Vagina (tissue), 2 donors: ENCODE data around the gene ABCC3. TPM values are rescaled to one million over a fixed set of nuclear protein-coding genes. Genes with fewer than 3 reads are reported as not detected.

Experiments used
- DNase-seq, 2 donors: peaks; one replicate each; pipeline ENCODE4 v3.0.0-alpha.2; 2017; ENCODE audit errors: extremely low spot score in 2 of 2
- H3K27ac ChIP-seq: fragments of 200-600 bp; sonication (generic); one replicate; pipeline ENCODE4 v1.5.1; 2019
- H3K27me3 ChIP-seq: fragments of 200-600 bp; sonication (generic); one replicate; pipeline ENCODE4 v1.5.1; 2019
- H3K36me3 ChIP-seq, 2 donors: fragments of 200-600 bp; sonication (generic); one replicate each; pipeline ENCODE4 v1.5.1; 2017 to 2019
- H3K4me1 ChIP-seq: fragments of 200-600 bp; sonication (generic); one replicate; pipeline ENCODE4 v1.5.1; 2019
- H3K4me3 ChIP-seq, 2 donors: fragments of 200-600 bp; sonication (generic); 1 replicate in 1 of 2; 2 replicates in 1 of 2; pipeline ENCODE4 v1.5.1; 2016 to 2019
- H3K9me3 ChIP-seq: fragments of 200-600 bp; sonication (generic); one replicate; pipeline ENCODE4 v1.5.1; 2019
- POLR2A ChIP-seq, 2 donors: fragments of 450-650 bp; IDR thresholded peaks; one replicate each; pipeline ENCODE4 v1.6.1; 2017; ENCODE audit warnings: antibody characterized with exemption in 2 of 2, mild to moderate bottlenecking in 2 of 2, moderate library complexity in 2 of 2
- POLR2AphosphoS5 ChIP-seq, 2 donors: sonication (generic); formaldehyde crosslinking; IDR thresholded peaks; one replicate each; pipeline ENCODE4 v1.9.0; 2017; ENCODE audit warnings: antibody characterized with exemption in 2 of 2, mild to moderate bottlenecking in 2 of 2, low read depth in 1 of 2; ENCODE audit not compliant: insufficient read depth in 1 of 2
- intact Hi-C: fragments of 100-400 bp; cut with DNase I; formaldehyde crosslinking; loops from one replicate; pipeline ENCODE4 v1.15.1; 2023
- small RNA-seq: library from RNA; depleted of rRNA; stranded (forward); fragments of <200 nt; gene quantifications from one replicate; pipeline ENCODE3, GENCODE V24; 2016
- total RNA-seq: library from RNA; depleted of rRNA; stranded (reverse); fragments of >200 nt; gene quantifications from one replicate; pipeline ENCODE4 v1.2.3, GENCODE V29; 2016
- TF ChIP-seq, protein P1 (sequence below), 3 experiments: fragments of 450-650 bp in 2 of 3; fragments of 200-600 bp in 1 of 3; sonication (generic) in 1 of 3; IDR thresholded peaks; one replicate each; pipeline ENCODE4 v1.5.1; 2017 to 2019; ENCODE audit warnings: antibody characterized with exemption in 3 of 3, mild to moderate bottlenecking in 2 of 3, moderate library complexity in 2 of 3

The ABCC3 gene
- total RNA-seq, 1 donor from 2014 or later, result 47.6 TPM

DNA sequence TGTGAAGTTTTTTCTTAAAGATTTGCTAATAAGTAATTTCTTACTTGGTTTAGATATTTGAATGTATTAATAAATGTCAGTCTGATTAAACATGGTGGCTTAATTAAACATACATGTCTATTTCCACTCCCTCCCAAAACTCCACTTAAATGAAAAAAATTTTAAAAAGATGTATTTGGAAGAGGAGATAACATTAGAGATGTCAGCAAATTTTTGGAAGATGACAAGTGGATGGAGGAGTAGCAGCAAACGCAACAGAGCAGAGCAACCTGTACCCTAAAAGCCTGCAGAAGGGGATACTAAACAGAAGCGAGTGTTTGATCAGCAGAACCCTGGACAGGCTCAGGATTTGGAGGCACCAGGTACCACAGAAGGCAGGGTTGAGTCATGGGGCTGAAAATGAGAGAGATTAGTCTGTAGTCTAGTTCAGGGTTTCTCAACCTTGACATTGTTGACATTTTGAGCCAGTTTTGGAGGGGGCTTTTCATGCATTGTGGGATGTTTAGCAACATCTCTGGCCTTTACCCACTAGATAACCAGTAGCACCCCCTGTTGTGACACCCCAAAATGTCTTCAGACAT, 102.5 kb downstream of the ABCC3 start:
- intact Hi-C loops, result no loop called here
- Histone ChIP-seq H3K4me3 (no peak overlapping the region), H3K36me3 (peaks cover 0 to 38% of the 10 kb centered on the region in 2 donors), H3K4me1 (peaks cover 32% of the 10 kb centered on the region), H3K9me3 (no peaks in the 10 kb centered on the region), H3K27me3 (no peaks in the 10 kb centered on the region), H3K27ac (no peak overlapping the region)
- TF ChIP-seq POLR2A (IDR thresholded peaks at IDR 0.05) (no peak), POLR2AphosphoS5 (IDR thresholded peaks at IDR 0.05; ENCODE audit: insufficient read depth in 1 of 2, low read depth in 1 of 2) (no peak)
- TF ChIP-seq, protein P1, sequence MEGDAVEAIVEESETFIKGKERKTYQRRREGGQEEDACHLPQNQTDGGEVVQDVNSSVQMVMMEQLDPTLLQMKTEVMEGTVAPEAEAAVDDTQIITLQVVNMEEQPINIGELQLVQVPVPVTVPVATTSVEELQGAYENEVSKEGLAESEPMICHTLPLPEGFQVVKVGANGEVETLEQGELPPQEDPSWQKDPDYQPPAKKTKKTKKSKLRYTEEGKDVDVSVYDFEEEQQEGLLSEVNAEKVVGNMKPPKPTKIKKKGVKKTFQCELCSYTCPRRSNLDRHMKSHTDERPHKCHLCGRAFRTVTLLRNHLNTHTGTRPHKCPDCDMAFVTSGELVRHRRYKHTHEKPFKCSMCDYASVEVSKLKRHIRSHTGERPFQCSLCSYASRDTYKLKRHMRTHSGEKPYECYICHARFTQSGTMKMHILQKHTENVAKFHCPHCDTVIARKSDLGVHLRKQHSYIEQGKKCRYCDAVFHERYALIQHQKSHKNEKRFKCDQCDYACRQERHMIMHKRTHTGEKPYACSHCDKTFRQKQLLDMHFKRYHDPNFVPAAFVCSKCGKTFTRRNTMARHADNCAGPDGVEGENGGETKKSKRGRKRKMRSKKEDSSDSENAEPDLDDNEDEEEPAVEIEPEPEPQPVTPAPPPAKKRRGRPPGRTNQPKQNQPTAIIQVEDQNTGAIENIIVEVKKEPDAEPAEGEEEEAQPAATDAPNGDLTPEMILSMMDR (IDR thresholded peaks at IDR 0.05), result no peak
- no peak for DNase-seq

DNA sequence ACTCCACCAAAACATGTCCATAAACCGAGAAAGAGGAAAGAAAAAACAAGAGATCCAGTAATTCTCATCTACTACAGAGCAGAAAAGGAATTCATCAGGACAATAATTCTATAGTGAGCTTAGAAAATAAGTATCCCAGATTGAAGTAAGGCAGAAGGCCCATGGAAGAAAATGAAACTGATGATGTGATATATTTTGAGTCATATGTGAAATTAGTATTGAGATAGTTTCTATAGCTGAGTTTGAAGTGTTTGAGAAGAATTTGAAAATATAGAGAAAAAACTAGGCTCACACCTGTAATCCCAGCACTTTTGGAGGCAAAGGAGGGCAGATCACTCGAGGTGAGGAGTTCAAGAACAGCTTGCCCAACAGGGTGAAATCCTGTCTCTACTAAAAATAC, 104.4 kb downstream of the ABCC3 start:
- no peak overlapping the region for H3K27ac ChIP-seq
- peaks cover 0 to 54% of the 10 kb centered on the region in 2 donors for H3K36me3 ChIP-seq
- H3K4me1 ChIP-seq, result peaks cover 19% of the 10 kb centered on the region
- H3K27me3 ChIP-seq, result no peaks in the 10 kb centered on the region
- no peak for DNase-seq
- intact Hi-C loops, result no loop called here
- TF ChIP-seq, protein P1 (IDR thresholded peaks at IDR 0.05), result no peak
- TF ChIP-seq POLR2A (IDR thresholded peaks at IDR 0.05) (no peak), POLR2AphosphoS5 (IDR thresholded peaks at IDR 0.05; ENCODE audit: insufficient read depth in 1 of 2, low read depth in 1 of 2) (no peak)
- no peaks in the 10 kb centered on the region for H3K9me3 ChIP-seq
- H3K4me3 ChIP-seq, result no peak overlapping the region

Small RNA genes lying within 50 kb of the gene (small RNA-seq; reads per million reads assigned to genes)
- gene RF00019, result not detected

Other genes with a start within 250 kb of the ABCC3 start
- 49.6 TPM for gene LRRC59, start 237.4 kb upstream of the ABCC3 start, total RNA-seq
- 56.0 TPM for gene ACSF2, start 208.7 kb upstream of the ABCC3 start, total RNA-seq
- not detected for gene CHAD, start 166.0 kb upstream of the ABCC3 start, total RNA-seq
- gene RSAD1, start 156.0 kb upstream of the ABCC3 start, total RNA-seq, result 37.3 TPM
- not detected for gene MYCBPAP, start 126.4 kb upstream of the ABCC3 start, total RNA-seq
- gene EPN3, start 102.1 kb upstream of the ABCC3 start, total RNA-seq, result 21.9 TPM
- 73.4 TPM for gene SPATA20, start 87.7 kb upstream of the ABCC3 start, total RNA-seq
- gene CACNA1G, start 74.2 kb upstream of the ABCC3 start, total RNA-seq, result 4.9 TPM
- gene ANKRD40, start 73.0 kb downstream of the ABCC3 start, total RNA-seq, result 21.6 TPM
- 108 TPM for gene LUC7L3, start 84.7 kb downstream of the ABCC3 start, total RNA-seq
- gene ANKRD40CL, start 132.6 kb downstream of the ABCC3 start, total RNA-seq, result not detected
- gene WFIKKN2, start 200.7 kb downstream of the ABCC3 start, total RNA-seq, result 0.49 TPM
- 74.4 TPM for gene TOB1, start 231.5 kb downstream of the ABCC3 start, total RNA-seq